Measurements from ENCODE around the gene REEP5. TPM values are rescaled to one million over a fixed set of nuclear protein-coding genes. Genes with fewer than 3 reads are reported as not detected.

REEP5 gene
- total RNA-seq, 1 experiment from 2014 or later: 46.2 TPM

DNA sequence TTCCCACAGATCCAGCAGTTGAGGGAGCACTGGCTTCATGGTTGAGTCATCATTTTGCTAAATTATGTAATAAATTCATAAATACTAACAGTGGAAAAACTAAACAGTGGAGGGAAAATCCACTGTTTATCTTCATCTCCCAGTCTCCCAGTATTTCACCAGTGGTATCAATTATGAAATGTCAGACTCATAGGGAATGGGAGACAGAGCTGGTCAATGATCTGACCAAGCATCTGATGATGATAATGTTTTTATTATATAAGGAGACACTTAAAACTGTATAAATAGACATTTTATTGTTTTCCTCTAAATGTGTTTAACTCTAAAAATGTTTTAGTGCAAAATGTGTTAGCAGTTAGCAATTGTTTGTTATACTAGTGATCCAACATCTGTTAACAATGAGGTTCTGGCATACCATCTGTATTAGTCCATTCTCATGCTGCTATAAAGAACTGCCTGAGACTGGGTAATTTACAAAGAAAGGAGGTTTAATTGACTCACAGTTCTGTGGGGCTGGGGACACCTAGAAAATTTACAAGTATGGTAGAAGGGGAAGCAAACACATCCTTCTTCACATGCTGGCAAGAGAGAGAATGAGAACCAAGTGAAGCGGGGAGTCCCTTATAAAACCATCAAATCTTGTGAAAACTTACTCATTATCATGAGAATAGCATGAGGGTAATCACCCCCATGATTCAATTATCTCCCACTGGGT is 11.8 kb upstream of the REEP5 start:
- Mint-ChIP-seq H3K9me3 (no peaks in the 10 kb centered on the region), H3K27ac (no peak overlapping the region), H3K4me3 (no peak overlapping the region), H3K27me3 (ENCODE audit: low read depth) (0 out of 2 replicates have a peak, but pooled peaks cover 1% of the 10 kb centered on the region), H3K4me1 (peaks cover 4 to 5% of the 10 kb centered on the region in 2 experiments), H3K36me3 (ENCODE audit: insufficient read depth in 1 of 3, low read depth in 3 of 3) (no peaks in the 10 kb centered on the region; a peak in 2 of 7 replicates)
- H3K9me3 ChIP-seq (ENCODE audit: control insufficient read depth, low read depth, low read length): no peaks in the 10 kb centered on the region
- H3K14ac ChIP-seq (ENCODE audit: insufficient read depth, low read length): no peak overlapping the region
- no peak overlapping the region for H2BK20ac ChIP-seq (ENCODE audit: low read depth, low read length, poor library complexity, severe bottlenecking)
- H4K8ac ChIP-seq (replicated peaks; ENCODE audit: insufficient read length, low read depth, low read length): no peak overlapping the region
- H4K91ac ChIP-seq (ENCODE audit: insufficient read length, low read depth, low read length): no peak overlapping the region
- H2BK15ac ChIP-seq (ENCODE audit: low read depth, low read length): no peak overlapping the region
- no peaks in the 10 kb centered on the region for H3K79me1 ChIP-seq (ENCODE audit: insufficient read depth, low read depth, low read length, poor library complexity, severe bottlenecking)
- H3K4ac ChIP-seq (ENCODE audit: low read depth, low read length): no peak overlapping the region
- no peak overlapping the region for H2BK5ac ChIP-seq (ENCODE audit: insufficient read length, low read length)
- H3K79me2 ChIP-seq (ENCODE audit: insufficient read depth, low read length): no peaks in the 10 kb centered on the region
- no peaks in the 10 kb centered on the region for H4K20me1 ChIP-seq (ENCODE audit: control insufficient read depth, insufficient read depth, insufficient read length)
- no peak overlapping the region for H3K9ac ChIP-seq (ENCODE audit: extremely low read depth, insufficient read length, low read length)
- H3K27me3 ChIP-seq (ENCODE audit: insufficient read depth, low read length): no peaks in the 10 kb centered on the region
- H2BK120ac ChIP-seq (ENCODE audit: low read depth, low read length, poor library complexity, severe bottlenecking): no peak overlapping the region
- no peak overlapping the region for H4K5ac ChIP-seq (ENCODE audit: insufficient read length, low read depth, low read length)
- no peaks in the 10 kb centered on the region for H3K4me1 ChIP-seq (ENCODE audit: insufficient read depth, low read length)
- no peak for DNase-seq
- TF ChIP-seq, protein P1, sequence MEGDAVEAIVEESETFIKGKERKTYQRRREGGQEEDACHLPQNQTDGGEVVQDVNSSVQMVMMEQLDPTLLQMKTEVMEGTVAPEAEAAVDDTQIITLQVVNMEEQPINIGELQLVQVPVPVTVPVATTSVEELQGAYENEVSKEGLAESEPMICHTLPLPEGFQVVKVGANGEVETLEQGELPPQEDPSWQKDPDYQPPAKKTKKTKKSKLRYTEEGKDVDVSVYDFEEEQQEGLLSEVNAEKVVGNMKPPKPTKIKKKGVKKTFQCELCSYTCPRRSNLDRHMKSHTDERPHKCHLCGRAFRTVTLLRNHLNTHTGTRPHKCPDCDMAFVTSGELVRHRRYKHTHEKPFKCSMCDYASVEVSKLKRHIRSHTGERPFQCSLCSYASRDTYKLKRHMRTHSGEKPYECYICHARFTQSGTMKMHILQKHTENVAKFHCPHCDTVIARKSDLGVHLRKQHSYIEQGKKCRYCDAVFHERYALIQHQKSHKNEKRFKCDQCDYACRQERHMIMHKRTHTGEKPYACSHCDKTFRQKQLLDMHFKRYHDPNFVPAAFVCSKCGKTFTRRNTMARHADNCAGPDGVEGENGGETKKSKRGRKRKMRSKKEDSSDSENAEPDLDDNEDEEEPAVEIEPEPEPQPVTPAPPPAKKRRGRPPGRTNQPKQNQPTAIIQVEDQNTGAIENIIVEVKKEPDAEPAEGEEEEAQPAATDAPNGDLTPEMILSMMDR (conservative IDR thresholded peaks at IDR 0.05): no peak
- H2AK5ac ChIP-seq (ENCODE audit: insufficient read length, low read length): no peak overlapping the region
- H3K56ac ChIP-seq (ENCODE audit: insufficient read length, low read depth, low read length): no peak overlapping the region
- no peak overlapping the region for H2AFZ ChIP-seq (ENCODE audit: low read length)
- WGBS (ENCODE audit: extremely low coverage, insufficient read length, low lambda C conversion rate): no CpG with 5 or more reads among the region's 1 CpG
- no peak overlapping the region for H3T11ph ChIP-seq (ENCODE audit: low read length)
- H3K18ac ChIP-seq (ENCODE audit: insufficient read length, low read depth, low read length): no peak overlapping the region
- no peak overlapping the region for H3K4me2 ChIP-seq (ENCODE audit: insufficient read depth, insufficient read length, low read length)
- H2BK12ac ChIP-seq (ENCODE audit: insufficient read length, low read depth, low read length): no peak overlapping the region
- no peak overlapping the region for H3K23ac ChIP-seq (ENCODE audit: insufficient read length, low read depth, low read length)
- no peak overlapping the region for H3K27ac ChIP-seq (ENCODE audit: insufficient read length, low read depth, low read length)
- no peaks in the 10 kb centered on the region for H3K23me2 ChIP-seq (ENCODE audit: insufficient read length, low read depth, low read length, poor library complexity, severe bottlenecking)
